Thoracic aorta (tissue), 2 donors: ENCODE results near the gene KISS1. TPM values are rescaled to one million over a fixed set of nuclear protein-coding genes. Genes with fewer than 3 reads are reported as not detected.

ENCODE experiments used
- ATAC-seq: fragments of 150-250 bp; one replicate; pipeline ENCODE4 v1.8.0; 2017; ENCODE audit warnings: low read depth; ENCODE audit not compliant: insufficient number of reproducible peaks, low FRiP score
- DNase-seq: peaks from one replicate; pipeline ENCODE4 v3.0.0-alpha.2; 2020; ENCODE audit warnings: low spot score
- H3K27ac ChIP-seq, 2 donors: fragments of 200-600 bp; sonication (generic); 1 replicate in 1 of 2; 2 replicates in 1 of 2; pipeline ENCODE4 v1.5.1; 2016; ENCODE audit warnings: mild to moderate bottlenecking in 2 of 2, moderate library complexity in 2 of 2
- H3K27me3 ChIP-seq: fragments of 200-600 bp; sonication (generic); replicated peaks from 2 replicates; pipeline ENCODE4 v1.6.0; 2016; ENCODE audit warnings: mild to moderate bottlenecking; ENCODE audit not compliant: insufficient read depth
- H3K36me3 ChIP-seq: fragments of 200-600 bp; sonication (generic); one replicate; pipeline ENCODE4 v1.5.1; 2016
- H3K4me1 ChIP-seq, 2 donors: fragments of 200-600 bp; sonication (generic); 1 replicate in 1 of 2; 2 replicates in 1 of 2; pipeline versions ENCODE4 v1.5.1 to v1.6.0; 2016; ENCODE audit warnings: low read depth in 2 of 2, mild to moderate bottlenecking in 1 of 2; ENCODE audit not compliant: control insufficient read depth in 1 of 2
- H3K4me3 ChIP-seq: fragments of 200-600 bp; sonication (generic); 2 replicates; pipeline ENCODE4 v1.5.1; 2016; ENCODE audit warnings: mild to moderate bottlenecking
- H3K9me3 ChIP-seq: fragments of 200-600 bp; sonication (generic); 2 replicates; pipeline ENCODE4 v1.5.1; 2016
- CTCF ChIP-seq: fragments of 200-600 bp; sonication (generic); IDR thresholded peaks from one replicate; pipeline ENCODE4 v1.5.1; 2019; ENCODE audit warnings: antibody characterized with exemption
- total RNA-seq, 2 donors: library from RNA; depleted of rRNA; stranded (reverse); fragments of >200 nt; gene quantifications; one replicate each; pipeline versions ENCODE4 v1.1.0 to v1.2.3, GENCODE V29; 2016

Gene KISS1
- total RNA-seq, 2 donors from 2014 or later: not detected

GRCh38 chr1:204225841-204226735, 29.8 kb upstream of the KISS1 start:
- no peak for TF ChIP-seq CTCF
- Histone ChIP-seq H3K4me1 (no peaks in the 10 kb centered on the region), H3K9me3 (no peaks in the 10 kb centered on the region), H3K27ac (no peak overlapping the region), H3K4me3 (no peak overlapping the region), H3K36me3 (no peaks in the 10 kb centered on the region), H3K27me3 (no peaks in the 10 kb centered on the region)
- no peak for ATAC-seq
- DNase-seq: no peak

GRCh38 chr1:204224655-204225054, 28.4 kb upstream of the KISS1 start:
- TF ChIP-seq CTCF: no peak
- no peaks in the 10 kb centered on the region for H3K9me3 ChIP-seq
- H3K4me1 ChIP-seq: no peaks in the 10 kb centered on the region
- no peaks in the 10 kb centered on the region for H3K36me3 ChIP-seq
- no peaks in the 10 kb centered on the region for H3K27me3 ChIP-seq
- DNase-seq: no peak
- H3K4me3 ChIP-seq: no peak overlapping the region
- ATAC-seq: no peak
- no peak overlapping the region for H3K27ac ChIP-seq

- DNase-seq: no peak
- Histone ChIP-seq H3K4me3 (no peak overlapping the region), H3K27me3 (no peaks in the 10 kb centered on the region), H3K27ac (no peak overlapping the region), H3K4me1 (no peaks in the 10 kb centered on the region), H3K9me3 (no peaks in the 10 kb centered on the region), H3K36me3 (no peaks in the 10 kb centered on the region)
- TF ChIP-seq CTCF: no peak
- no peak for ATAC-seq
These were observed 27.0 kb upstream of the KISS1 start for GRCh38 chr1:204223129-204223860.

GRCh38 chr1:204222764-204223055, 26.4 kb upstream of the KISS1 start:
- no peak for TF ChIP-seq CTCF
- ATAC-seq: no peak
- Histone ChIP-seq H3K4me1 (no peaks in the 10 kb centered on the region), H3K27me3 (no peaks in the 10 kb centered on the region), H3K9me3 (no peaks in the 10 kb centered on the region), H3K27ac (no peak overlapping the region), H3K36me3 (no peaks in the 10 kb centered on the region), H3K4me3 (no peak overlapping the region)
- no peak for DNase-seq

- DNase-seq (no peak), ATAC-seq (no peak)
- no peaks in the 10 kb centered on the region for H3K36me3 ChIP-seq
- H3K9me3 ChIP-seq: no peaks in the 10 kb centered on the region
- H3K27me3 ChIP-seq: no peaks in the 10 kb centered on the region
- no peak overlapping the region for H3K27ac ChIP-seq
- no peak overlapping the region for H3K4me3 ChIP-seq
- H3K4me1 ChIP-seq: no peaks in the 10 kb centered on the region
- TF ChIP-seq CTCF: no peak
These were observed 25.9 kb upstream of the KISS1 start for GRCh38 chr1:204222006-204222763.
